ENCODE data around the gene S100A3.

The S100A3 gene

DNA sequence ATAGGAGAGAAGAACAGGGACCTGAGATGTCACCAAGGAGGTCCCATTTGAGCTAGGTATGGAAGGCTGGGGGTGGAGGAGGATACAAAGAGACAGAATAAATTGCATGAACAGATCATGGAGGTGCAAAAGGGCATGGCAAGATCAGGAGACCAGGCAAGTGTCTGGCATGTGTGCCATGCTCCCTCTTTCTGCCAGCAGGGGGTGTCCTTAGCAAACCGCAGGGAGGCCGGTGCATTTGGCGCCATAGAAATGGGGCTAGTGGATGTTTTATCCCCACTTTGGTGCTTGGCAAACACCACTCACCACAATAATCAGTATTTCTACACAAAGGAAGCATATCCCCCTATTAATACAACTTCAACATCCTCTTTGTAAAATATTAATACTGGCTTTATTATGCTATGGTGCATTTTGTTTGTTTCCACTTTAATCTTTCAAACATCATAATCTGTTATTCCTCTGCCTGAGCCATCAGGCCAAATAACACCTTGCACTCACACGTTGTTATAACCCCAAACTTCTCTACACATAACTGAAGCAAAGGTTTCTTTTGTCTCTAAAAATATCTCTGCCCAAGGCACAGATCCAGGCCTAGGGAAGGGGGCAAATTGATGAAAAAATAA is 39.2 kb downstream of the S100A3 start:
- DNase-seq (ENCODE audit: low read depth), result no peak

DNA sequence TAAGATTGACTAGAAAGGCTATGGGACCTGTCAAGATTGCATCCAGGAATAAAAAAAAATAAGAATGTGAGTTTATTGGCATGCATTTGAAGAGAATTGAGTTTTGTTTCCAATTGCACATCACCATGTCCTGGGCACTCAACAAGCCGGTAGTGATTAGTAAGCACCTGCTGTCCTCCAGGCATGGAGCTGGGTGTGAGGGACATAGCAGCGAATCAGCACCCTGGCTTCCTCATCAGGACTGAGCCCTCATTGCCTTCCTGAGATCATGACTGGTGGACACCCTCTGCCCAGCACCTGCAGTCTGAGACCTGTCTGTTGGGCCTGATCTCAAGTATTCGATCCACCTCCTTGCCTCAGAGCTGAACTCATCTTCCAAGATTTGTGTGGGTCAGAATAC is 40.0 kb downstream of the S100A3 start:
- no peak for DNase-seq (ENCODE audit: low read depth)

DNA sequence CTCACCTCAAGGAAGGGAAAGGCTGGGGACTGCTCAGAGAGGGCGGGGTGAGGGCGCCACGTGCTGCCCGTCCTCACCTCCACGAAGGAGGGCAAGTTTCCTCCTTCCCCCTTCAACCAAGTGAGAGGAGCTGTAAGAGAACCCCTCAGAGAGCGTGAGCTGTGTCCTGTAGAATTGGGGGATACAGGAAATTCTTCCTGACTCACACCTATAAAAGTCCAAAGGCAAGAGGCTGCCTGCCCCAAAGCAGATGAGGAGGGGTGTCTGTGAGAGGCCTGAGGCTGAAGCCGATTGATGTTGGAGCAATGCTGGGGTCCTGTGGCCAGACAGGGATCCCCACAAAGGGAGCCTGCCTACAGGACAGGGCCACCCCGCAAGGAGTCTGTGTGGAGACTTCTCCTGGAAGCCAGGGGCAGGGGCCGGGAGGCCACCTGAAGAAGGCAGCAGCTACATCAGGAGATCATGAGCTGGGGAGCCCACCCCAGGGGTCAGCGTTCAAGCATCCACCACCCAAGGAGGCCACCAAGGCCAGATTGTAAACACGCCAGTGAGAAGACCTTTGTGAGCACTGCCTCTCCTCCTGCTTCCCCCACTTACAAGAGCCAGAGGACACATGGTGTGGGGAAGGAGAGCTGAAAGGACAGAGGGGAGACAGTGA is 41.0 kb downstream of the S100A3 start:
- DNase-seq (ENCODE audit: low read depth), result no peak

DNA sequence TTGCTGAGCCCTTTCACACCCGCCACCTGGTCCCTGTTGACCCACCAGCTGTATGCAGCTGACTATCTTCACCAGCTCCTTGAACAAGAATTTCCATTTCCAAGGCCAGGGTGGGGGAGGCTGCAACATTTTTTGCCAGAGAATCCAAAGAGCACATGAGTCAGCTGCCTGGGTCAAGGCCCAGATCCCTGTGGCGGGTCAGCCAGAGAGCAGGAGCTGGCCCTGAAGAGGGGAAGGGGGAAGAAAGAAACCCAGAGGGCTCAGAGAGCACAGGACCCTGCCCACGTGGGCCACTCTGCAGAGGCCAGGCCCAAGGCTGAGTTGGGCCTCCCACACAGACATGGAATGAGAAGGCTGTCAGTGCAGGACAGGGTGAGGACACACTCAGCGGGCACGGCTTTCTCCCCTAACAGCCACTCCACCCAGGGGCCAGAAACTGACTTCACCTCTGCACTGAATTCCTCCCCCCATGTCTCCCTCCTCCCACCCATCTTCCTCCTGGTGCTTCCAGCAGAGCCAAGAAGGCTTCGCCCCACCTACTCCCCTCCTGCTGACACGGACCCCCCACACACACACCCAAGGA is 42.1 kb downstream of the S100A3 start:
- DNase-seq (ENCODE audit: low read depth), result peak; percentile 61

DNA sequence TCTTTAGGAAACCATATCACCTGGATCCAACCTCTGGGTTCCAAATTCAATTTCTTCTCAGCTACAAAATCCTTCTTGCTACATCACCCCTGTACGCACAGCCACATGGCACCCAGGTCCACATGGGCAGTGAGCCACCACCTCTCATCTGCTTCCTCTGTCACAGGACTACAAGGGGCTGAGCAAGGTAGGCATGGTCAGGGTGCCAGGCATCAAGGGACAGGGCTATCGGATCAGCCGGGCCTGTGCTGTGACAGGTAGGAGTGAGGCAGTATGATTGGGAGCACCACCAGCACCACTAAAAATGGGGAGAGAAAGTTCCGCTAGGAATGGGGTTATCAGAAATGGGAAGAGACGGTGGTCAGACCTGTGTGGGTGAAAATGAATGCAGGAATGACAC is 42.7 kb downstream of the S100A3 start:
- no peak for DNase-seq (ENCODE audit: low read depth)

DNA sequence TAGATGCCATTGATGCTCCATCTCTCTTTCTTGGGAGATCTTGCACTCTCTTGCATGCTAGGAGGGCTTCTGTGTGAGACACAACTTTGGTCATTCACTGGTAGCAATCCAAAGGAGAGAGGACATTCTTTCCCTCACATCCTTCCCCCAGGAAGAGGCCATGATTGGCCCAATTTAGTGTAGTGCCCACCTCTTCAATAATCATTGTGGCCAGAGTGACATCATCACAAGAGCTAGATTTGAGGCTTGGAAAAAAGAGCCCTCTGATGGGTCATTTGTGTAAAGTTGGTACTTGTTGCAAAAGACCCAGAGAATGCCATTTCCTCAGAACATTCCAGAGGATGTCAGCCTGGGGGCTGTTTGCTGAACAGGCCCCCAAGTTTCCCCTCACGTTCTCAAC is 43.5 kb downstream of the S100A3 start:
- no peak for DNase-seq (ENCODE audit: low read depth)

DNA sequence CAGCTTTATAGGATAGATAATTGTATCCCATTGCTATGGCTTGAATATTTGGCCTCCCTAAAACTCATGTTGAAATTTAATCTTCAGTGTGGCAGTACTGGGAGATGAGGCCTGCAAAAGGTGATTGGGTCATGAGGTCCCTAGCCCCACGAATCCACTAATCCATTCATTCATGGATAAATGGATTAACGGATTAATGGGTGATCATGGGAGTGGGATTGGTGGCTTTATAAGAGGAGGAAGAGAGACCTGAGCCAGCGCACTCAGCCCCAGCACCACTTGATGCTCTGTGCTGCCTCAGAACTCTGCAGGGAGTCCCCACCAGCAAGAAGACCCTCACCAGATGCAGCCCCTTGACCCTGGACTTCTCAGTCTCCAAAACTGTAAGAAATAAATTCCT is 45.3 kb downstream of the S100A3 start:
- DNase-seq (ENCODE audit: low read depth), result no peak

DNA sequence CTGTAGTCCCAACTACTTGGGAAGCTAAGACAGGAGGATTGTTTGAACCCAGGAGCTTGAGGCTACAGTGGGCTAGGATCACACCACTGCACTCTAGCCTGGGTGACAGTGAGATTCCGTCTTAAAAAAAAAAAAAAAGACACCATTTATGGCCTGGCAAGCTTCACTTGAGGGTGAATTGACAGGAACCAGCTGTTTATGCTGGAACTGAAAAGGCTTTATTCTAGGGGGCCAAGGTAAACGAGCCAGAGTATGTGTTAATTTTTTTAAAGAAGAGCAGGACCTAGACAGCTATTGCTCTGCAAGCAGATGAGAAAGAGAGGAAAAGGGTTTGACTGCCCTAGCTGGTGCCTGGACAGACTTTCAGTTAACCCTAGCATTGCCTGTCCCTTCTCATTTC is 50.3 kb downstream of the S100A3 start:
- no peak for DNase-seq (ENCODE audit: low read depth)

Measured in non-pigmented ciliary epithelial cell (primary cell).